ENCODE data around the gene DIRAS2.

Gene DIRAS2

DNA sequence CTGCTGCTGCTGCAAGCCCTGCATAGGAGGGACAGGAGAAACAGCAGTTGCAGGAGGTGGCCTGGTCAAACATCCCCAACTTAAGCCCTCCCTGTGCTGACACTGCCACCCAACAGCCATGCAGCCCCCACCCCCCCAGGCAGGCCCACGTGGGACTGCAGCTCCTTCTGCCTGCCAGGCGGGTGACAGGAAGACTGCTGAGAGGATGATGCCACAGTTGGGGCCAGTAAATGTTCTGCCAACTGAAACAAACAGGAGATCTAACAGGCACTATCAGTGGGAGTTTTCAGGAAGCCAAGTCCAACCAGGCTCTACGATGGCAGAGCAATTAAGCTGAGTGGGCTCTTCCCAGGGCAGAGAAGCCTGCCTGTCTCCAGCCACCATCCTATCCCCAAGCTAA is 31.1 kb downstream of the DIRAS2 start:
- DNase-seq, result no peak

DNA sequence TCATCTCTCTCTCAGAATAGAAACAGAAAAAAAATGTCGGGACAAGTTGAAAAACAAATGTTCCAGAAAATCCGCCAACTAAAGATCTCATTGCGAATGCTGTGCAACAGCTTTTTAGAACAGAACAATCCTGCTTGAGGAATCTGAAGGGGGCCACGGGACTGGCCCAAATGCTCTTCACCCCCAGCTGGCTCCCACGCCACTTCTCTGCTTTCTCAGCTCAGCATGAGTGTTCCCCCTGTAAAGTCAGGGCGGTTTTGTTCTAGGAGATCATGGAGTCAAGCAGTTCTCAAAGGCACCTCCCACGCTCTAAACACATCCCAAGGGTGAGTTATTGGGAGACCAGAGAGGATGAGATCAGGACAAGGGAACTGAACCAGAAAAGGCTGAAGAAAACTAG is 31.5 kb downstream of the DIRAS2 start:
- DNase-seq, result no peak

DNA sequence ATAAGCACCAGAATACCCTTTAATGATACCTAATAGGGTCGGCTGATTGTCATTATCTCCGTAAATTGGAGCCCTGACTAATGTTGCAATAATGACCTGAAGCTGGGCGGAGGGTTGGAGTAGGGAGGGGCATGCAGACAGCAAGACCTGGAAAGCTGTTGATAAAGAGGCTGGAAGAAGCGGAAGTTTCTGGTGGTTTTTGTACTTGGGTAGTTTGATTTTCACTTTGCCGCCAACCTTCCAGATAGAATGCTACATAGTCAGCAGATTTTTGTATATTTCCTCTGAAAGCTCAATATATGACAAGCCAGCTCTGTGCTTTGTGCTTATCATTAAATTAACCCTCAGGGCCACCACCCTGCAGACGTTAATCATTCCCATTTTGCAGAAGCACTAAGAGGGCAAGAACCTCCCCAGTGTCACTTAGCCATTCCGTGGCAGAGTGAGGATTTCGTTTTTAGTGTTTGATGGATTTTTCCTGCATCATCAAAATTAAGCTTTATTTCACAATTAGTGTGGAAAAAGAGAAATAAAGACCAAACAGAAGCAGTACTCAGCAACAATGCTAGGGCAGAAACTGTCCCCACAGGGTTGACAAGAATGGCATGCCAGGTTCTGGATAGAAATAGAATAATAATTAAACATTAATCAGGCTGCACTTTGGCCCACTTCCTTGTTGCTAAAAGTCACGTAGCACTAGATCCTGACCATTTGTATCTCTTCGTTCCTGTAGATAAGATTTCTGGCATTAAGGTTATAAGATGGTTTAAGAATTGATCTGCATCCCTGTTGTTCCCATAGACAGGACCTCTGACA is 34.7 kb downstream of the DIRAS2 start:
- no peak for DNase-seq

DNA sequence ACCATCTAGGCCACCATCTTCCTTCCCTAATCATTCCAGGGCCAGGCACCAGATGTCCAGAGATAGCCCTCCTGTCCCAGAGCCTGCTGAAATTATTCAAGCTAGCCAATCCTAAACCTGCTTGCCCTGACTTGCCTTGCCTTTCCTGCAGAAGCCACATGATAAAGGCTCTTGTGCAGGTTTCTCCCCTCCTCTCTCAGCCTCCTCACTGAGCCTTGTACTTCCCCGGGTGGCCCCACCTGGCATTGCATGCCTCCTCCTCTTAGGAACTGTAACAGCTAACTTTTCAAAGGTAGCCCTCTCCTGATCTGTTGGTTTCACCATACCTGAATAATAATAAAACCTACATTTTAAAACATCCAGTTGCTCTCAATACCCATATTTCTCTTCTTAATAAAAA is 42.6 kb downstream of the DIRAS2 start:
- no peak for DNase-seq

DNA sequence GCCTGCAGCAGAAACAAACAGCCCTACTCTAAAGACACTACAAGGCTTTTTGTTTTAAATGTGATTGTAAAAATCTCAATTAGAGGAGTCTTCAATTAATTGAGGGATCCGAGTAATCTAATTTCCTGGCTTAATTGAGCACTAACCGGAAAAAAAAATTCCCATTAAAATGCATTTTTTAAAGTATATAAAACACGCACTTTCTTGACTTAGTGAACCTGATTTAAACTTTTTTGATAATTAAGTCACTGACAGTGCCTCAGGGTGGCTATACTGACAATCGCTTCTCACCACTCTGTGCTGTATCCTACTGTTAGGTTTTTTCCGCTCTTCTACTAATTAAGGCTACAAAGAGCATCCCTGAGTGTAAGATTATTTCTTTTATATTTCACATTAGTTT is 44.4 kb downstream of the DIRAS2 start:
- no peak for DNase-seq

DNA sequence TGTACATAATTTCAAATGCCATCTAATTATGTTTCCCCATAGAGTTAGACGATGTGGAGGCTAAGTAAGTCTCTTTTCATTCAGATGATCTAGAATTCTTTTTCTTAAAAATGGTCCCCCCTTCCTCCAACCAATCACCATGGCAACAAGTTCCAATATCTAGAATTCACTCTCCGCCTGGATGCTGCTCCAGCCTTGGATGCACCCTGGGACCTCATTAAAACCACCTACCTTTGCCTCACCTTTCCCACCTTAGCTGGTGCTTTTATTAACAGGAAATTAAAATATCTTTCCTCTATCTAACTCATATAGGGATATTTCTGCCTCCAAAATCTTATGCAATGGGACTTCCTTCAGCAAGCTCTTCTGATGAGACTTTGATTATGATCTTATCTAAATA is 49.0 kb downstream of the DIRAS2 start:
- no peak for DNase-seq

DNA sequence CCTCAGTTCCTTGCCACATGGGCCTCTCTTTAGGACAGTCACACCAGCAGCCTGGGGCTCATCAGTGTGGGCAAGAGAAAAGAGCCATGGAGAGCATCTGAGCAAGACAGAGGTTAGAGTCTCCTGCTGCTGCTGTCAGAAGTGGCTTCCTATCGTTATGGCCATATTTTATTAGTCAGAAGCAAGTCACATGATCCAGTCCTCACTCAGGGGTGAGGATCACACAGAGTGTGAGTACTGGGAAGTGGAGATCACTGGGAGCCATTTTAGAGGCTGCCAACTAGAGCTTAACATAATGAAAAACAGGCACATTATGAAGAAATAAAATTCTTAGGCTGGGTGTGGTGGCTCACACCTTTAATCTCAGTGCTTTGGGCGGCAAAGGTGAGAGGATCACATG is 62.0 kb downstream of the DIRAS2 start:
- no peak for DNase-seq

DNA sequence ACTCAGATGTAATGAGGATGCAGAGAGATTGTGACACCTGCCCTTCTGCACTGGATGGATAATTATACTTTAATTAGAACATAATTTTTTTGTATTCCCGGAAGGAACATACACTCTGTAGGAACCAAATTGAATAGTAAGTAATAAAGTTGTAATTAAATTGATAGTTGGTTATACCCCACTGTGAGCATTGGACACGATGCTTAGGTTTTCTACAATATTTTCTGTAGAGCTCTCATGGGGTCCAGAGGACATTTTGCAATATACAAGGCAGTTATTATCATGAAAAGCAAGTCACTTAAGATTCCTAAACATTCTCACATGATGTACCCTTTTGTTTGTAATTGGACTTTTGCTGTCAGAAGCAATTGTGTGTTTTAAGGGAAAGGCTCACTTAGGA is 63.4 kb downstream of the DIRAS2 start:
- DNase-seq, result no peak

DNA sequence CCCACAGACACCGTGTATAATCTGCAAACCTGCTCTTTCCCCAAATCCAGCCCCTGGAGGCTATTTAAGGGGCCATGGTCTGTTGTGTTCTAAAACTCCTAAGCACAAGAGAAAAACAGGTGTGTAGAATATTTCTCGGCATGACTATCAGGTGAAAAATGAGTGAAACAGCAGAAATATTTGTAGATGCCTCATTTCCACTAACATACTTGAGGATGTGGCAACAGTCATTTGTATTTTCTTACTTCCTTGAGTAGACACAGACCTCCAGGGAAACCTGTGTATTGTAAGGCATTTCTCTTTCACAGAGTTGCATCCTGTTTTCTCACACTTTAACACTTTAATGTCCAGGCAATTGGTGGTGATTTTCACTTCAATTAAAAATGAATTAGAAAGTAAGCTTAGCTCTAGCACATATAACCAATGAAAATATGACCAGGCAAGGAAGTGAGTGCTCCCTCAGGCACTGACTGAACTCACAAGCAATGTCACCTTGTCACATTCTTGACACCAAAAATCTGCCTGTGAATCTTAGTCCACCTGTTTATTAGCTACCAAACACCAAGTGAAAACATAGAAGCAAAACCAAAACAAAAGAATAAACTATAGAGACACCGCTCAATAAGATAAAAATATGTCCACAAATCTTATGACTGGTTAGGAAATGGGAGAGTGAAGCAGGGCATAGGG is 64.4 kb downstream of the DIRAS2 start:
- no peak for DNase-seq

DNA sequence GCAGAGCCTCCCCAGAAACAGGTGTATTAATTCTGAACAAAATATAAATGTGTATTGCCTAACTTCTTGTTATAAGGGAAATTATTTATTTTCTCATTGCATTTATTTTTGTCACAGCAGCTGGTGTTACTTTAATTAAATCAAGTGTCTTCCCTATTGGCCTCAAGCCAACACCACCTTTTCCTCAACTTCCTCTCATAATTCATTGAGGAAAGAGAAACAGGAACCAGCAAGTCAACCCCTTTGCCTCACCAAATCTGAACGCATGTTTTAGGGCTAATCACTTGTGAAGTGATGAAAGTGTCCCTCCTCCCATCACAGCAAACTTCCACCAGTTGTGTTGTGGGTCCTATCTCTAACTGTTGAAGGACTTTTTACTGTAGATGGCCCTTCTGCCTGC is 73.1 kb downstream of the DIRAS2 start:
- no peak for DNase-seq

DNA sequence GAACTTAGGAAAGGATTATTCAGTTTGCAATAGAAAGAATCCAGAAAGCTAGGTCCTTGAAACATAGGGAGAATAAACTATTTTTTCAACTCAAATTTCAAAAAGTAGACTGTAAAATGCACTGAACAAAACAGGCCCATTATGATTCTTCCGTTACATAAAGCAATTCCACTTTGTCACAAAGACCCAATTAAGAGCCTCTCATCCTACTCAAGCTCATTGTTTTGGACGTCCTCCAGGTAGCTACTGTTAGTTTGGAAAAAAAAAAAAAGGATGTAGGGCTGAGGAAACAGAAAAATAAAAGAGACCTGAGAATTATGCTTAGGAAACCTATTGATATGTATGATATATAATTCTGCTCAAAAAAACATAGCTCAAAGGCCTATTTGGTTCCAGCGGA is 74.0 kb downstream of the DIRAS2 start:
- DNase-seq, result no peak

DNA sequence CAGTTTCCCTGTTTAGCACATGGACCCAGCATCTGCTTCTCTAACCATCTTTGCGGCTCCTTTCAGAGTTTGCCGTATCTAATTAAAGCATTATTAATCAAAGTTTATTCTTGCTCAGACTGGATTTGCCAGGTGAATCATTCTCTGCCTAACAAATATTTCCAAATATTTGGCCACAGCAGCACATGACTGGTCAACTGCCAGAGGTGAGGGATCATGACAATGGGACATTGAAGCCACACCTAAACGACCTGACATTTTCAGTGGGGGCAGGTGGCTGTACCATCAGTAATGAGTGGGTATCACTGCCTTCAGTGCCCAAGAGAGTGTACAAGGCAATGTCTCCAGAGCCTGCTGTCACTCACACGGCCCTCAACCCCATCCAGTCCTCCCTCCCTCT is 80.4 kb downstream of the DIRAS2 start:
- DNase-seq, result no peak
